ENCODE measurements around the gene XYLB.

The XYLB gene

DNA sequence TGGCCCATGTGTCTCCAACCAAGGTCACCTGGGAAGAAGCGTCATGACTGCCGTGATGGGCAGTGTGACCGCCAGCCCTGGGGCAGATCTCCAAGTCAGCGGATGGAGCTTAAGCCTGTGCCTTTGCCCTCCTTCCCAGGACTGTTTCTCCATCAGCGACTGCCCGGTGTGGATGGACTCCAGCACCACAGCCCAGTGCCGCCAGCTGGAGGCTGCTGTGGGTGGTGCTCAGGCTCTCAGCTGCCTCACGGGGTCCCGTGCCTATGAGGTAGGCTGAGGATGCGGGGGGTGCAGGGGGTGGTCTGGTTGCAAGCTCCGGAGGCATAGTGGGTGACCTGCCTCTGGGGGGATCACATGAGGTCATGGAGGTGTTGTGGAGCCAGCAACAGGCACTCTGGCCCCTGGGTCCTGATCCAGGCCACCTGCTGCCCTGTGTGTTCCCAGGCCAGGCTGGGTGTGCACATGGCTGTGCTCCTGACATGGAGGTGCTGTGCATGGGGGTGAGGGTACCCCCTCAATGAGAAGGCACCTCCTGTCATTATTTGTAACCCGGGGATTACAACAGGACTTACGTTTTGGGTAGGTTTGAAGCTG is 19.0 kb downstream of the XYLB start:
- no peak for DNase-seq

DNA sequence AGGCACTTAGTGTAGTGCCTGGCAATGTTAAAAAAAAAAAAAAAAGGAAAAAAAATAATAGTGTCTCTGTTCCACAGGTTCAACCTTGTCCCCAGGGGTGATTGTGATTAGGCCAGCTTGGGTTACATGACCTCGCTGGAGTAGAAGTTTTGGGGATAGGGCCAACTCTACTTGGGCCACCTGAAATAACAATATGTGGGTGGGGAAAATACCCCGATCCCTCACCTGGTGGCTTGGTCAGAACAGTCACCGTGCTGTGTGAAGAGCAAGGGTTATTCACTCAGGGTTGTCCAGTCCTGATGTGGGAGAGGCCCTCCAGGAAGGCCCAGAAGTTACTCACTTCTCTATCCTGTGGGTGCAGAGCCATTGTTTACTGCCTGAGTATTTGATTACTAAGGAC is 19.5 kb downstream of the XYLB start:
- DNase-seq: no peak

DNA sequence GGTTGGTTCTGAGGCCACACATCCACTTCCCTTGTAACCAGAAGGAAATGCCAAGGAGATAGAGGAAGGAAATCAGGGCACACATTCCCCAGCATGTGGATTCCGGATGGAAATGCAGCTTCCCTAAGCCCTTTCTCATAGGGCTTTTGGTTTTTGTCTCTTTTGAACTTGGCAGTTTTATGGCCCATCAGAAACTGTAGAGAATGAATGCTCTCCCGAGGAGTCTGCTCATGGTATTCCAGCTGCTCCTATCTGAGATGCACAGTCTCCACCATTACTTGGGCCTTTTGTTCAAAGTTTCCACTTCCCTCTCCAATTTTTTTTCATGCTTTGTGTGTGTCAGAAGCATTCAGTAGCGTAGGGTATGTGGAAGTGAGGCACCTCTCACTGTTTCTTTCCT is 21.2 kb downstream of the XYLB start:
- DNase-seq: no peak

DNA sequence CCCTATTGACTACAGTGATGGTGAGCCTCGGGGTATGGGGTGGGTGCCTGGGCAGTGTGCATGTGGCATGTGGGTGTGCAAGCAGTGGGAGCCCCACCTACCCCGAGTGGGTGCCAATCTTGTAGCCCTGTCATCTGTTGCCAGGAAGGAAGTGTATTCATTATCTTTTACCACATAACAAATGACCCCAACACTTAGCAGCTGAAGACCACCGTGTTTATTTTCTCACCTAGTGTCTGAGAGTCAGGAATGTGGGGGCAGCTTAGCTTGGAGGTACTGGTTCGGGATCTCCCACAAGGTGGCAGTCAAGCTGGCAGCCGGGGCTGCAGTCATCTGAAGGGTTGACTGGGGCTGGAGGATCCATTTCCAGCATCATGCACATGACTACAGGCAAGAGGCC is 21.7 kb downstream of the XYLB start:
- no peak for DNase-seq

DNA sequence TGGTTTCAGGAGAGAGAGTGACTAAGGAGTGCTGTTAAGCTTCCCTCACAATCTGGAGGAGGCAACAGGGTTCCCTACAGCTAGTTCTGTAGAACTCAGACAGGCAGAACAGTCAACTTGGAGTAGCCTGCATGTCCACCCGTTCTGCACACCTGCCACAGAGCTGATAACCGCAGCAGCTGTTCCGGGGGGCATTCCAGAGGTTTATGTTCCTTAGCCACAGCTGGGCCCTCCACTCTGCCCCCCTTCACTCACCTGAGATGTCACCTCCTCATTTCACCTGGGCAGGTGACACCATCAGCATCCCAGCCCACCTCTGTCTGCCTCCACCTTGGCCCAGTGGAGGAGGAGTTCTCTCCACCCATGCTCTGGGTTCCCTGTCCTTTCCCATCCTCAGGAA is 22.6 kb downstream of the XYLB start:
- DNase-seq: no peak

DNA sequence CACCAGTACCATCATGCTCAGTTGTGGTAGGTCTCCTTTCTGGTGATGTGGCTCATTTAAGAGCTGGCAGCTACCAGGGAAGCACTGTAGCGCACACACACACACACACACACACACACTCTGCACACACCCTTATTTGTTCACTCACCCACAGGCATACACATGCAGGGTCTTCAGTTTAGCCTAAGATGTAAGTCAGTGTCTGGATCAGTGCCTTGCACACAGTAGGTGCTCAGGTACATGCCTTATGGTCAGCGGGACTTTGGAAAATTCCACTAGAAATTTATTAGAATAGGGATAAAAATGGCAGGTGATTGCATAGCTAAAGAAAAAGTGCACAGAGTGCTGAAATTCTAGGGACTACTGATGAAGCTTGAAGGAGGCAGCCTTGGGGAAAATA is 23.6 kb downstream of the XYLB start:
- DNase-seq: no peak

DNA sequence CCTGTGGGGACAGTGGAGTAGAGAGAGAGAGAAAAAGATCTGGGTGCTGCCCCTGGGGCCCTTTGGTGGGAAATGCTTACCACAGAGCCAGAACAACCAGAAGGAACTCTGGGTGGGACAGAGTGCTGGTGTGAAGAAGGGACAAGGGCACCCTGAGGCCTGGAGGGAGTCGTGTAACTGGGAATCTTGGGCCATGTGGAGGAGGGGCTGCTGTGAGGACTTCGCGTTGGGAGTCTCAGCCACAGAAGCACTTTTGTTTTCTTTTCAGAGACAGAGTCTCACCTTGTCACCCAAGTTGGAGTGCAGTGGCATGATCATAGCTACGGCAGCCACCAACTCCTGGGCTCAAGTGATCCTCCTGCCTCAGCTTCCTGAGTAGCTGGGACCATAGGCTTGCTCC is 24.3 kb downstream of the XYLB start:
- no peak for DNase-seq

DNA sequence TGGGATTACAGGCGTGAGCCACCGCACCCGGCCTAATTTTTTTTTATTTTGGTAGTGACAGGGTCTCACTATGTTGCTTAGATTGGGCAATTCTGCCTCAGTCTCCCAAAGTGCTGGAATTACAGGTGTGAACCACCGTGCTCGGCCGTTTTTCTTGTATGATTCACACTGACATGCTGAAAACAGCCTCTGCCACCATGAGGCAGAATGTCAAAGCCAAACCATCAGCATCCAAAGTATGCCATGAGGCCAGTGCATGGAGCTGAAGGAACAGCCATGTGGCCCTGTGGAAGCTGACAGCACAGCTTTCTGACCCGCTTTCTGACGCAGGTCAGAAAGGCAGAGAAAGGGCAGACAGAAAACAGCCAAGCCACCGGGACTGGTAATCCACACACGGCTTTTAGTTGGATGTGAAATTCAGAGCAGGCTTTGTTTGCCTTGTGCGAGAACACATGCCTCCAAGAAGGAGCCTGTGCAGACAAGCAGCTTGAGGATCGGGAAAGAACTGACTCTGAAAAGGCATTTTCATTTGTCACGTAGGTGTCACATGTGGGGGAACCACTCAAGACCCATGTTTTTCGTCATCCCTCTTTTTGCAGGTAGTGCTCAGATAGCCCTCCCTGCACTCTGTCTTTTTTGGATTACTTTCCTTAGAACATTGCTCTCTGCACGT is 25.1 kb downstream of the XYLB start:
- no peak for DNase-seq

DNA sequence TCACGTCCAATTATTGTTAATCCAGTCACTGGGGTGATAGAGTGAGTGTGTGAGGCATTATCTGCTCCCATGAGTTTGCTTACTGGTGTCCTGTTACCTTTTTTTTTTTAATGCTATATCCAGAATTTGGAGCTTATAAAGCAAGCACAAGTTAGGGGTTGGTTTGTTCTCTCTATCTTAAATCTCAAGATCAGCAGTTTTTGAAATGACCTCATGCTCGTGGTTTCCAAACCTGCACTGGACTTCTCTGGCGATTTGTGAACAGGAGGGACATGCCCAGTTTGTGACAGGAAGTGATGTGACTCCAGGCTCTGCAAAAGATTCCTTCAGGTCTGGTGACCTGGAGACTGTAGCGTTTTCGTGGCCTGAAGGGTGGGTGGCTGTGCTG is 25.6 kb downstream of the XYLB start:
- DNase-seq: no peak

DNA sequence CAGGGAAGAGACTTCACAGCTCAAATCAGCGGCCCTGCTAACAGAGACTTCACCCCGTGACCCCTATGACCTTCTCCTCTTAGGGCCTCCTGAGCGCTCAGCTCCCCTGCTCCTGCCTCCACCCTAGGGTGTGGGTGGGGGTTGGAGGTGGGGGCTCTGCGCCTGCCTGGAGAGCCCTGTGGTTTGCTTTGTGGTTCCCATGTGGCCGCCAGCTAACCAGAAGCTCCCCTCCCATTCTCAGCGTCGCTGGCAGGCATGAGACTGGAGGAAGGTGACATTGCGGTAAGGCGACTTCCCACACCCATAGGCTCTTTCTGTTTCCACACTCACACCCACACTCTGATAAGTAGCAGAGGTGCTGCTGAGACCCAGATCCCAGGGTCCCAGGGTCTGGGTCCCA is 27.6 kb downstream of the XYLB start:
- no peak for DNase-seq

DNA sequence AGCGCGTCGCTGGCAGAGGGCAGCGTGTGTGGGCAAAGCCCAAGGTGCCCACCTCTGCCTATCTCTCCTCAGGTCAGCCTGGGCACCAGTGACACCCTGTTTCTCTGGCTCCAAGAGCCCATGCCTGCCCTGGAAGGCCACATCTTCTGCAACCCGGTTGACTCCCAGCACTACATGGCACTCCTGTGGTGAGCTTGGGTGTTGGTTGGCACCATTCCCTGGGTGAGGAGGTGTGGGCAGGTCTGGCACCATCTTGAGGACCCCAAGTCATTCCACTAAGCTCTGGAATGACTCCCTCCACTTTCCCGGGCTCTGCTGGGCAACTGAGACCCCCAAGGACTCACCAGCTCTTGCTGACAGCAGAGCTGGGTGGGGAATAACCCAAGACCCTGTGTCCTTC is 28.5 kb downstream of the XYLB start:
- DNase-seq: no peak

DNA sequence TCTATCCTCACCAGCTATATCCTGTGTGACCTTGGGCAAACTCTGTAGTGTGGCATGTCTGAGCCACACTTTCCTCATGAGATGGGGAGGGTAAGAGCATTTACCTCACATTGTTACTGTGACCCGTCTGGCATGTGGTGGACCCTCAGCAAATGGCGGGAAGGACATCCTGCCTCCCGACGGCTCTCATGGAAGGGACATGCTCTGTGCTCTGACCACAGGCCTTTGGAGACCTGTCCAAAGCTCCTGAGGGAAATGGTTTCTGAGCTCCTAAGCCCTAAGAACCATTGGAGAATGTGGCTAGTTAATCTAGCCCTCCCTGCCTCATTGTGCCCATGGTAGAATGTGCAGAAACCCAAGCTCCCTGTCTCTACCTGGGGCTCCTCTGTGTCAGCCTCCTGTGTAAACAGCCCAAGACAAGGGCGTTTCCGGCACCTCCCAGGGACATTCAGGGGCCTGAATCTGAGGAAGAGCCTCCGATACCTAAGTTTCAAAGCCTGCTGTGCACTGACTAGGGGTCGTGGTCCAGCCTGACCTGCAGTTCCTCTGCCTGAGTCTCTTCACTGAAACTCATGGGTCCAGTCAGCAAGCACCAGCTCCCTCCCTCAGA is 29.0 kb downstream of the XYLB start:
- no peak for DNase-seq

DNA sequence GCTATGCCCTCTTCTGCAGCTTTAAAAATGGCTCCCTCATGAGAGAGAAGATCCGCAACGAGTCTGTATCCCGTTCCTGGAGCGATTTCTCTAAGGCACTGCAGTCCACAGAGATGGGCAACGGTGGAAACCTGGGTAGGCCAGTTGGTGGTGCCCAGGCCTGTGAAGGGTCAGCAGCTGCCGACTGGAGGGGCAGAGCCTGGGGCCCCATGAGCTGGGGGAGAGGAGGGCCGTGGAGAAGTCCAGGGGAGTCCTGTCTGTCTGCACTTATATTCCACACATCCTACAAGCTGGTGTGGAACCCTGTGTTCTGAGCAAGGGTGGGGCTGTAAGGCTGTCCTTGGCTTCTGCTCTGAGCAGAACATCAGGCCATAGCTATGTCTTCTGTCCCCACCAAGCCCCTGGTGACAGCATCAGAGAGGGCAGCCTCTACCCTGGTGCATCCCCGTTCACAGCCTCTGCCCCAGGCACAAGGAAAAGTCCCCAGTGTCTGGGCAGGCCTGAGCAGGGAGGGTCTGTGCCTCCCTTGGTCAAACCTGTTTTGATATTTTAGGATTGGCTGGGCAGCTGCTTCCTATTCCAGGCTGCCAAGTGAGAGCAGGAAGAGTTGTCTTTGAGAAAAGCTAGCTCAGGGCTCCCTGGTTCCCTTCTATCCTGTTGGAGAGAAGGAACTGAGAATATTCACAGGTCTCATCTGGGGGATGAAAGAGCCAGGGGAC is 29.7 kb downstream of the XYLB start:
- no peak for DNase-seq

DNA sequence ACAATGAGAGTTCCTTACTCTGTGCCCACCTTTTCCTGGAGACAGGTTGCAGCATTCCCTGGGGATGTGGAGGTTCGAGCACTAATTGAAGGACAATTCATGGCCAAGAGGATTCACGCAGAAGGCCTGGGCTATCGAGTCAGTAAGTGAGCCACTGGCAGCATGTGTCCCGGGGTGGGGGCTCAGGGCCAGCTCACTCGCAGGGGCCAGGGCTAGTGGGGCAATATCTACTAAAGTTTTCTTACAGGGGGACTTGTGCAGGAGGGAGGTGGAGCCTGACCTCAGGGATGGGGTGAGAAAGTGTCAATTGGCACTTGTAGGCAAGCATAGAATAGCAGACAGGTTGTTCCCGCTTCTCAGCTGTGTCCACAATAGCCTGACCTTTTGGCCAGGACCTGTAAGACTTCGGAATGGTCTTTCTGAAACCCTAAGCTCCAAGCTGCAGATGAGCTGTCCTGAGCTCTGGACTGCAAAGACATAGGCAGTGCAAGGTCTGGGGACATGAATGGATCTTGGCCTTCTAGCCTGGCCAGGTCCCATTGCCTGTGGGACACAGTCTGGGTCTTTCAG is 32.7 kb downstream of the XYLB start:
- DNase-seq: no peak

DNA sequence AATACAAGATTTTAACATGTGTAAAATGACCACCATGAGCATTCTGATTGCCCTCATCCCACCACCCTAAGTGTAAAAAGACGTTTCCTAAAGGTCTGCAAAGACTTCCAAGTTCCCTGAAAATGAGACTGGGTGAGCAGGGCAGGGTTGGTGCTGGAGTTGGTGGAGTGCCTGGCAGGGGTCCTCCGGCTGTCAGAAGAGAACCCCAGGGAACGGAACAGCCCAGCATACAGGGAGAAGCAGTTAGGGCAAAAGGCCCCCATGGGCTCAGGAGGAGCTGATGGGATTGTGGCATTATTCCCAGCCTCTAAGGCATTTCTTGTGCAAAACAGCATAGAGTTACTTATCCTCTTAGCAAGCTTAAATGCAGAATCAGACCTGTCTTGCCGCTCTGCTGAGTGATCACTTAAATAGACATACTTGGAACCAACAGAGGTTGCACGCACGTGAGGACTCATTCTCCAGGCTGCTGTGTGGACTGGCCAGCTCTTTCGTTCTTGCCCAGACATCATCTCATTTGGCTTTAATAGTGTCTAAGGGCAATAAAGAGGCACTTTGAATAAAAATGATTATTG is 36.0 kb downstream of the XYLB start:
- DNase-seq: no peak

DNA sequence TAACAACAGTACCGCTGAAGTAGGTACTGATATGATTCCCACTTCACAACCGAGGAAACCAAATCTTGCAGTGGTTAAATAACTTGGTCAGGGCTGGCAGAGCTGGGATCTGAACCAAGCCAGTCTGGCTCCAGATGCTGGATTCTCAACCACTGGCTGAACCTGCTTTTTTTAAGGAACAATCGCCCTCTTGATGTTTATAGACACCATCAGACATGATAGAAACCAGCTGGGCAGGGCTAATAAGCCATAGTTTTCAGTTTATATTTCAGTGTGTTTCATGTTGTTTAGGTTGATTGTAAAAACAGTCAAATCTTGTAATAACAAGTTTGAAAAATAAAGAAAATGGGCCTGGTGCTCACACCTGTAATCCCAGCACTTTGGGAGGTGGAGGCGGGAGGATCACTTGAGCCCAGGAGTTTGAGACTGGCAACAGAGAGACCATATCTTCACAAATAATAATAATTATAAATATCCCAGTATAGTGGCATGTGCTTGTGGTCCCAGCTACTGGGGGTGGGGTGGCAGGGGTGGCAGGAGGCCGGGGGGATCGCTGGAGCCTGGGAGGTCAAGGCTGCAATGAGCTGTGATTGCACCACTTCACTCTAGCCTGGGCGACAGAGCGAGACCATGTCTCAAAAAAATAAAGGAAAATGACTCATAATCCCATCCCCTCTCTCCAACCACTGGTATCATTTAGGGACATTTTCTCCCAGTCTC is 36.7 kb downstream of the XYLB start:
- DNase-seq: no peak

DNA sequence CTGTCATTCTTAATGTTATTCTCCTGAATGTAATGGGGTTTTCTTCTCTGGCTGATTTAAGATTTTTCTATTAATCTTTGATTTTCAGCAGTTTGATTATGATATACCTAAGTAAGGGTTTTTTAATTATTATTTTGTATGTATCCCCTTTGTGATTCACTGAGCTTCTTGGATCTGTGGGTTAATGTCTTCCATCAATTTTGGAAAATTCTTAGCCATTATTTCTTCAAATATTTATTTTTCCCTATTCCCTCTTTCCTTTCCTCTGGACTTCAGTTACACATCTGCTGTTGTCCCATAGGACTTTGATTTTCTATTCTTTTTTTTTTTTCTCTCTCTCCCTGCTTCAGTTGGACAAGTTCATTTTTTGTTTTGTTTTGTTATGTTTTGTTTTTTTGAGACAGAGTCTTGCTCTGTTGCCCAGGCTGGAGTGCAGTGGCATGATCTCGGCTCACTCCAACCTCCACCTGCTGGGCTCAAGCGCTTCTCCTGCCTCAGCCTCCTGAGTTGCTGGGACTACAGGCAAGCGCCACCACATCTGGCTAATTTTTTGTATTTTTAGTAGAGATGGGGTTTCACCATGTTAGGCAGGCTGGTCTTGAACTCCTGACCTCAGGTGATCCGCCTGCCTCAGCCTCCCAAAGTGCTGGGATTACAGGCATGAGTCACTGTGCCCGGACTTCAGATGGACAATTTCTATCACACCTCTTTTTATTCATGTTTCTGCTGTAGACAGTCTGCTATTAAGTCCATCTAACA is 40.6 kb downstream of the XYLB start:
- DNase-seq: no peak

DNA sequence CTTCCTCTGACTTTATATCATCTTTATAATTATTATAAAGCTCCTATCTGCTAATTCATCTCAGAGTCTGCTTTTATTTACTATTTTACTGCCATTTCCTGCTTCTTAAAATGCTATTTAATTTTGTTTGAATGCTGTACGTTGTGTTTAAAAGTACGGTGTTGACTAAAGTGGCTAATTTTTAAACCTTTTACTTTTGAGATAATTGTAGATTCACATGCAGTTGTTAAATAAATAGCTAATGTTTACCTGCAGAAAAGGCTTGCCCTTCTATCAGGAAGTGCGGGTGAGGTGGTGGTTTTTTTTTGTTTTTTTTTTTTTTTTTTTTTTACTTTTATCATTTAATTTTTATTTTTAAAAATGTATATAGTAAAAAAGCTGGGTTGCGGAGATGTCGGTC is 41.3 kb downstream of the XYLB start:
- no peak for DNase-seq

DNA sequence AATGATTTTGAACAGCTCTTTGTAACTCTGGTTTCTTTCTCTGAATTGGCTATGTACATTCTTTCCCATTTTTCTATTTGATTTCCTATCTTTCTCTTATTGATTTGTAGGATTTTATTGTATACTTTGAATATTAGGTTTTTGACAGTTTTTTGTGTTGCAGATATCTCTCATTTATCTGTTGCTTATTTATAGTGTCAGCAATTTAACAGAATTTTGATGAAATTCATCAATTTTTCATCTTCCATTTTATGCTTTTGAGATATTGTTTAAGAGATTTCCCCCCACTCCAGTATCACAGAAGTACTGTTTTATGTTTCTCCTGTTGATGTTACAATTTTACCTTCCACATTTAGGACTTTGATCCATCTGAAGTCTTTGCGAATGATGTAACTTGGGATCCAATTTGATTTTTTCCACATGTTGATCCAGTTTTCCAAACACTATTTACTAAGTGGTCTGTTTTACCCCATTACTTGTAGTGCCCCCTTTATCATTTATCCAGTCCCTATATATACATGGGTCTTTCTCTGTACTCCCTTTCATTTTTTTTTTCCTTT is 46.1 kb downstream of the XYLB start:
- no peak for DNase-seq

DNA sequence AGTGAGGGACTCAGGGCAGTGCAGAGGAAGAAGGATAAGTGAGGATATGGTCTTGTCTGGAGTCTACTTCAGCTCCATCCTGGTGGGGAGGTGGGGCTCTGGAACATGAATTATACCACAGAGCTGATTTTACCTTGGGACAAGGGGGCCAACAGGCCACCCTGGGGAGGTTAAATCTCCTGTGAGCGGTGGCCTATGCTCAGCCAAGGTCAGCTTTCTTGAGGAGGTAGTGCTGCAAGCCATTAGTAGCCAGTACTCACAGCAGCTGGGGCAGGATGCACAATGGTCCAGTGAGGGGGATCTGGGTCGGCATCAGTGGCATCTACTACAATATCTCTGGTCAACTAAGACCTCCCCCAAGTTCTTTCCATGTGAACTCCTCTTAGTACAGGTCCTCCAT is 49.7 kb downstream of the XYLB start:
- no peak for DNase-seq

DNA sequence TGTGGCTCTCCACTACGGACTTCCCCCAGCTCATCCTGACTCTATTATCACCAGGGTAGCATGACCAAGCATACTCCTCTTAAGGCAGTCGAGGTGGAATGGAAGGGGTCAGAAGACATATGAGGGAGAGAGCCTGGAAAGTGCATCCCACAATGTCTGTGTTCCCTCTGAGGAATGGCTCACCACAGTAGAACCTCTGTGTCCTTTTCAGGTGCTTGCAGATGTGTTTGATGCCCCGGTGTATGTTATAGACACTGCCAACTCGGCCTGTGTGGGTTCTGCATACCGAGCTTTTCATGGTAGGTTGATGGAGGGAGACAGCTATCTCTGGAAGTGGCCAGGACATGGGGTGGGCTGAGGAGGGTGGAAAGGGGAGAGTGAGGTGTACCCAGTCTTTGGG is 50.3 kb downstream of the XYLB start:
- DNase-seq: no peak

DNA sequence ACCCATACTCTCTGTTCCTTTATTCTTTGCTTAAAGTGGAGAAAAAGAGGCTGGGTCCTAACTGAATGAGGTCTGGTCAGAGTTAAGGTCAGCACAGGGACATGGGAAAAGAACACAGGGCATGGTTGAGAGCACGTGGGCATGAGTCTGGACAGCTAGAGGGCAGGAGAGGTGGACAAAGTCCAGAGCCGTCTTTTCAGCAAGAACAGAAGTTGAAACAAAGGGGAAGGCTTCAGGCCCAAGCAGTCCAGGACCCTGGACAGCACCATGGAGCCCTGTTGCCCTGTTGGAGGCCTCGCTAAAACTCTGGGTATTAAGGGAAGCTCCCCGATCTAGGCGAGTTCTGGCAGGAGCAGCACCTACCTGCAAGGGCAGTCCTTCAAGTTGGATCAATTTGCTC is 50.7 kb downstream of the XYLB start:
- no peak for DNase-seq

Measured in NCI-H2171 (cell line).